HEK293 (cell line): ENCODE data around the gene EIF4EBP3.
A peak's percentile ranks its signal among the peaks of the same experiment; 100 is the strongest.

Source experiments
- GLIS2 ChIP-seq: fragments of 450-650 bp; formaldehyde crosslinking; IDR thresholded peaks from 2 replicates; pipeline ENCODE4 v1.5.1; 2016; ENCODE audit warnings: missing biosample characterization, missing genetic modification characterization
- KLF1 ChIP-seq: fragments of 450-650 bp; formaldehyde crosslinking; IDR thresholded peaks from 2 replicates; pipeline ENCODE4 v1.5.1; 2016; ENCODE audit warnings: missing biosample characterization, missing genetic modification characterization
- KLF10 ChIP-seq: fragments of 450-650 bp; IDR thresholded peaks from 2 replicates; pipeline ENCODE4 v1.5.1; 2018; ENCODE audit warnings: missing biosample characterization, mild to moderate bottlenecking, missing genetic modification characterization
- OVOL3 ChIP-seq: fragments of 450-650 bp; formaldehyde crosslinking; IDR thresholded peaks from 2 replicates; pipeline ENCODE4 v1.5.1; 2016; ENCODE audit warnings: missing biosample characterization, missing genetic modification characterization
- PATZ1 ChIP-seq: fragments of 450-650 bp; formaldehyde crosslinking; IDR thresholded peaks from 2 replicates; pipeline ENCODE4 v1.5.1; 2016; ENCODE audit warnings: missing biosample characterization, missing genetic modification characterization
- REPIN1 ChIP-seq: fragments of 450-650 bp; formaldehyde crosslinking; IDR thresholded peaks from 2 replicates; pipeline ENCODE4 v1.5.1; 2017; ENCODE audit warnings: missing biosample characterization, missing genetic modification characterization, low read depth
- SP7 ChIP-seq: fragments of 450-650 bp; formaldehyde crosslinking; IDR thresholded peaks from 2 replicates; pipeline ENCODE4 v1.5.1; 2016; ENCODE audit warnings: missing biosample characterization, missing genetic modification characterization
- YY2 ChIP-seq: fragments of 450-650 bp; formaldehyde crosslinking; IDR thresholded peaks from 2 replicates; pipeline ENCODE4 v1.5.1; 2016; ENCODE audit warnings: missing biosample characterization, missing genetic modification characterization
- ZBTB21 ChIP-seq: fragments of 450-650 bp; formaldehyde crosslinking; IDR thresholded peaks from 2 replicates; pipeline ENCODE4 v1.5.1; 2017; ENCODE audit warnings: missing biosample characterization, missing genetic modification characterization
- ZBTB8A ChIP-seq: fragments of 450-650 bp; formaldehyde crosslinking; IDR thresholded peaks from 2 replicates; pipeline ENCODE4 v1.5.1; 2016; ENCODE audit warnings: missing biosample characterization, missing genetic modification characterization
- ZFHX2 ChIP-seq: fragments of 450-650 bp; formaldehyde crosslinking; conservative IDR thresholded peaks from 2 replicates; pipeline ENCODE4 v1.5.1; 2016; ENCODE audit warnings: missing biosample characterization, missing genetic modification characterization
- ZNF239 ChIP-seq: fragments of 450-650 bp; formaldehyde crosslinking; IDR thresholded peaks from 2 replicates; pipeline ENCODE4 v1.5.1; 2016; ENCODE audit warnings: missing biosample characterization, missing genetic modification characterization
- ZNF341 ChIP-seq: fragments of 450-650 bp; formaldehyde crosslinking; IDR thresholded peaks from 2 replicates; pipeline ENCODE4; 2016; ENCODE audit warnings: low read depth, missing biosample characterization, missing genetic modification characterization
- ZNF366 ChIP-seq: fragments of 450-650 bp; formaldehyde crosslinking; conservative IDR thresholded peaks from 2 replicates; pipeline ENCODE4 v1.5.1; 2016; ENCODE audit warnings: missing biosample characterization, missing genetic modification characterization
- ZNF394 ChIP-seq: fragments of 450-650 bp; formaldehyde crosslinking; IDR thresholded peaks from 2 replicates; pipeline ENCODE4 v1.5.1; 2016; ENCODE audit warnings: missing biosample characterization, missing genetic modification characterization, mild to moderate bottlenecking, moderate library complexity, borderline replicate concordance
- ZNF501 ChIP-seq: fragments of 450-650 bp; formaldehyde crosslinking; IDR thresholded peaks from 2 replicates; pipeline ENCODE4 v1.5.1; 2016; ENCODE audit warnings: missing biosample characterization, missing genetic modification characterization
- ZNF510 ChIP-seq: fragments of 450-650 bp; formaldehyde crosslinking; IDR thresholded peaks from 2 replicates; pipeline ENCODE4 v1.5.1; 2018; ENCODE audit warnings: mild to moderate bottlenecking, missing genetic modification characterization, missing biosample characterization; ENCODE audit not compliant: insufficient replicate concordance
- ZNF692 ChIP-seq: fragments of 450-650 bp; formaldehyde crosslinking; IDR thresholded peaks from 2 replicates; pipeline ENCODE4 v1.5.1; 2016; ENCODE audit warnings: missing biosample characterization, missing genetic modification characterization
- ZSCAN18 ChIP-seq: fragments of 450-650 bp; formaldehyde crosslinking; IDR thresholded peaks from 2 replicates; pipeline ENCODE4 v1.5.1; 2016; ENCODE audit warnings: missing biosample characterization, missing genetic modification characterization
- ZSCAN23 ChIP-seq: fragments of 450-650 bp; formaldehyde crosslinking; IDR thresholded peaks from 2 replicates; pipeline ENCODE4 v1.5.1; 2016; ENCODE audit warnings: missing biosample characterization, missing genetic modification characterization
- TF ChIP-seq, protein P1 (sequence below): fragments of 450-650 bp; formaldehyde crosslinking; IDR thresholded peaks from 2 replicates; pipeline ENCODE4 v1.5.1; 2016; ENCODE audit warnings: missing biosample characterization, missing genetic modification characterization
- TF ChIP-seq, protein P2 (sequence below): fragments of 450-650 bp; formaldehyde crosslinking; IDR thresholded peaks from 2 replicates; pipeline ENCODE4 v1.5.1; 2016; ENCODE audit warnings: missing biosample characterization, missing genetic modification characterization
- TF ChIP-seq, protein P3 (sequence below): fragments of 450-650 bp; formaldehyde crosslinking; IDR thresholded peaks from 2 replicates; pipeline ENCODE4 v1.5.1; 2016; ENCODE audit warnings: missing biosample characterization, missing genetic modification characterization
- TF ChIP-seq, protein P4 (sequence below): fragments of 450-650 bp; formaldehyde crosslinking; IDR thresholded peaks from 2 replicates; pipeline ENCODE4 v1.5.1; 2017; ENCODE audit warnings: missing biosample characterization, missing genetic modification characterization

Gene EIF4EBP3

DNA sequence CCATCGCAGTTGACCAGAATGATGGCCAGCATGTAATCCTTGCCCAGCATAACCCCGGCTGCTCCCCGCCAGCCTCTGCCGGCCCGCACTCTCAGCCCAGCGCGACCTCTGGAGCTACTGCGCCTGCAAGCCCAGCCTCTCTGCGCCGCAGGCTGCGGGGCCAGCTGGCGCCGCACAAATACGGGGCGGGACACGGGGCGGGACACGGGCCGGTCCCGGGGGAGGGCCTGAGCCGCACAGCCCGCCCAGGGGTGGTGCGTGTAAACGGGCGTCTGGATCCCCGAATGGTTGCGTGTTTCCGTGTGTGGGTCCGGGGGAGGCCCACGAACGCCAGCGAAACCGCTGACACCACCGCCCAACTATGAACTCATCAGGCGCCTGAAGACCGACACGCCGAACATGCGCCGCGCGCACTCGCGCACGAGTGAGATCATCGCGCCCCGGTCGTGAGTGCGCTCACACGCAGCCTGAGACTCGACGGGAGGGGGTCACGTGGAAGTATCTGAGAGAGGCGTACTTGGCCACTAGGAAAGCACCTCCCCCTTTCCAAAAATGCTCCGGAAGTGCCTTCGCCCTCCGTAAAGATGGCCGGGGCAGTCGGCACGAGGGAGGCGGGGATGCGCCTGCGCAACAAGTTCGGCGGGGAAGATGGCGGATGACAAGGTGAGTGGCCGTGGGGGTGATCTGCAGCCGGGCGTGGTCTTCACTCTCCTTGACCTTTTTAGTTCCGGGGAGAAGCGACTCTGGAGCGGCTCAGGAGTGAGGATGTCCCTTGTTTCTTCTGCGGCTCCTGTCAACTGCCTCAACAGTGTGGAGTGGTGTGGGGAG lies 16.9 kb downstream of the EIF4EBP3 start, which contains the start of the genes APBB3 and SLC35A4 (continued):
- TF ChIP-seq ZSCAN18 (no peak), ZNF692 (tag by site-specific recombination) (peak; percentile 87), ZBTB8A (tag by site-specific recombination) (peak; percentile 83), OVOL3 (tag by site-specific recombination) (peak; percentile 34; the same call in 1 of the 2 replicates), ZNF501 (tag by site-specific recombination) (peak; percentile 97), ZFHX2 (tag by site-specific recombination) (peak; percentile 69), YY2 (peak; percentile 92), ZNF366 (tag by site-specific recombination) (peak; percentile 64; the same call in 1 of the 2 replicates), KLF10 (tag by site-specific recombination) (peak; percentile 91), ZSCAN23 (tag by site-specific recombination) (no peak), ZNF239 (tag by site-specific recombination) (no peak), GLIS2 (tag by site-specific recombination) (peak; percentile 97), KLF1 (tag by site-specific recombination) (peak; percentile 88), REPIN1 (peak; percentile 63; the same call in 1 of the 2 replicates), PATZ1 (peak; percentile 86), ZNF341 (peak; percentile 79), ZNF394 (tag by site-specific recombination) (peak; percentile 83; the same call in 1 of the 2 replicates), SP7 (peak; percentile 92), ZBTB21 (tag by site-specific recombination) (peak; percentile 89), ZNF510 (tag by site-specific recombination) (no peak)
- TF ChIP-seq, protein P1, sequence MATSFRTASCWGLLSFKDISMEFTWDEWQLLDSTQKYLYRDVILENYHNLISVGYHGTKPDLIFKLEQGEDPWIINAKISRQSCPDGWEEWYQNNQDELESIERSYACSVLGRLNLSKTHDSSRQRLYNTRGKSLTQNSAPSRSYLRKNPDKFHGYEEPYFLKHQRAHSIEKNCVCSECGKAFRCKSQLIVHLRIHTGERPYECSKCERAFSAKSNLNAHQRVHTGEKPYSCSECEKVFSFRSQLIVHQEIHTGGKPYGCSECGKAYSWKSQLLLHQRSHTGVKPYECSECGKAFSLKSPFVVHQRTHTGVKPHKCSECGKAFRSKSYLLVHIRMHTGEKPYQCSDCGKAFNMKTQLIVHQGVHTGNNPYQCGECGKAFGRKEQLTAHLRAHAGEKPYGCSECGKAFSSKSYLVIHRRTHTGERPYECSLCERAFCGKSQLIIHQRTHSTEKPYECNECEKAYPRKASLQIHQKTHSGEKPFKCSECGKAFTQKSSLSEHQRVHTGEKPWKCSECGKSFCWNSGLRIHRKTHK (tag by site-specific recombination): no peak
- TF ChIP-seq, protein P2, sequence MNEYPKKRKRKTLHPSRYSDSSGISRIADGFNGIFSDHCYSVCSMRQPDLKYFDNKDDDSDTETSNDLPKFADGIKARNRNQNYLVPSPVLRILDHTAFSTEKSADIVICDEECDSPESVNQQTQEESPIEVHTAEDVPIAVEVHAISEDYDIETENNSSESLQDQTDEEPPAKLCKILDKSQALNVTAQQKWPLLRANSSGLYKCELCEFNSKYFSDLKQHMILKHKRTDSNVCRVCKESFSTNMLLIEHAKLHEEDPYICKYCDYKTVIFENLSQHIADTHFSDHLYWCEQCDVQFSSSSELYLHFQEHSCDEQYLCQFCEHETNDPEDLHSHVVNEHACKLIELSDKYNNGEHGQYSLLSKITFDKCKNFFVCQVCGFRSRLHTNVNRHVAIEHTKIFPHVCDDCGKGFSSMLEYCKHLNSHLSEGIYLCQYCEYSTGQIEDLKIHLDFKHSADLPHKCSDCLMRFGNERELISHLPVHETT: peak; percentile 65; the same call in 1 of the 2 replicates
- TF ChIP-seq, protein P3, sequence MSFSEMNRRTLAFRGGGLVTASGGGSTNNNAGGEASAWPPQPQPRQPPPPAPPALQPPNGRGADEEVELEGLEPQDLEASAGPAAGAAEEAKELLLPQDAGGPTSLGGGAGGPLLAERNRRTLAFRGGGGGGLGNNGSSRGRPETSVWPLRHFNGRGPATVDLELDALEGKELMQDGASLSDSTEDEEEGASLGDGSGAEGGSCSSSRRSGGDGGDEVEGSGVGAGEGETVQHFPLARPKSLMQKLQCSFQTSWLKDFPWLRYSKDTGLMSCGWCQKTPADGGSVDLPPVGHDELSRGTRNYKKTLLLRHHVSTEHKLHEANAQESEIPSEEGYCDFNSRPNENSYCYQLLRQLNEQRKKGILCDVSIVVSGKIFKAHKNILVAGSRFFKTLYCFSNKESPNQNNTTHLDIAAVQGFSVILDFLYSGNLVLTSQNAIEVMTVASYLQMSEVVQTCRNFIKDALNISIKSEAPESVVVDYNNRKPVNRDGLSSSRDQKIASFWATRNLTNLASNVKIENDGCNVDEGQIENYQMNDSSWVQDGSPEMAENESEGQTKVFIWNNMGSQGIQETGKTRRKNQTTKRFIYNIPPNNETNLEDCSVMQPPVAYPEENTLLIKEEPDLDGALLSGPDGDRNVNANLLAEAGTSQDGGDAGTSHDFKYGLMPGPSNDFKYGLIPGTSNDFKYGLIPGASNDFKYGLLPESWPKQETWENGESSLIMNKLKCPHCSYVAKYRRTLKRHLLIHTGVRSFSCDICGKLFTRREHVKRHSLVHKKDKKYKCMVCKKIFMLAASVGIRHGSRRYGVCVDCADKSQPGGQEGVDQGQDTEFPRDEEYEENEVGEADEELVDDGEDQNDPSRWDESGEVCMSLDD (tag by site-specific recombination): peak; percentile 73
- TF ChIP-seq, protein P4, sequence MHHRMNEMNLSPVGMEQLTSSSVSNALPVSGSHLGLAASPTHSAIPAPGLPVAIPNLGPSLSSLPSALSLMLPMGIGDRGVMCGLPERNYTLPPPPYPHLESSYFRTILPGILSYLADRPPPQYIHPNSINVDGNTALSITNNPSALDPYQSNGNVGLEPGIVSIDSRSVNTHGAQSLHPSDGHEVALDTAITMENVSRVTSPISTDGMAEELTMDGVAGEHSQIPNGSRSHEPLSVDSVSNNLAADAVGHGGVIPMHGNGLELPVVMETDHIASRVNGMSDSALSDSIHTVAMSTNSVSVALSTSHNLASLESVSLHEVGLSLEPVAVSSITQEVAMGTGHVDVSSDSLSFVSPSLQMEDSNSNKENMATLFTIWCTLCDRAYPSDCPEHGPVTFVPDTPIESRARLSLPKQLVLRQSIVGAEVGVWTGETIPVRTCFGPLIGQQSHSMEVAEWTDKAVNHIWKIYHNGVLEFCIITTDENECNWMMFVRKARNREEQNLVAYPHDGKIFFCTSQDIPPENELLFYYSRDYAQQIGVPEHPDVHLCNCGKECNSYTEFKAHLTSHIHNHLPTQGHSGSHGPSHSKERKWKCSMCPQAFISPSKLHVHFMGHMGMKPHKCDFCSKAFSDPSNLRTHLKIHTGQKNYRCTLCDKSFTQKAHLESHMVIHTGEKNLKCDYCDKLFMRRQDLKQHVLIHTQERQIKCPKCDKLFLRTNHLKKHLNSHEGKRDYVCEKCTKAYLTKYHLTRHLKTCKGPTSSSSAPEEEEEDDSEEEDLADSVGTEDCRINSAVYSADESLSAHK (tag by site-specific recombination): peak; percentile 74
